WTC11 (cell line): ENCODE results near the gene TNFRSF4.

Source experiments
- ELF4 ChIP-seq: sonication (generic); formaldehyde crosslinking; IDR thresholded peaks from 2 replicates; pipeline ENCODE4 v1.8.1; 2022; ENCODE audit warnings: low read depth, mild to moderate bottlenecking, moderate library complexity, missing genetic modification reagents
- NR2C2 ChIP-seq: sonication (generic); formaldehyde crosslinking; IDR thresholded peaks from 2 replicates; pipeline ENCODE4 v1.8.0; 2022; ENCODE audit warnings: mild to moderate bottlenecking, missing genetic modification reagents
- SMAD3 ChIP-seq: sonication (generic); formaldehyde crosslinking; IDR thresholded peaks from 2 replicates; pipeline ENCODE4 v1.8.0; 2022; ENCODE audit warnings: missing genetic modification reagents, mild to moderate bottlenecking, borderline replicate concordance
- TF ChIP-seq, protein P1 (sequence below): fragments of 200-600 bp; IDR thresholded peaks from 2 replicates; pipeline ENCODE4 v1.8.0; 2022; ENCODE audit warnings: antibody characterized with exemption
- TF ChIP-seq, protein P2 (sequence below): sonication (generic); formaldehyde crosslinking; conservative IDR thresholded peaks from 2 replicates; pipeline ENCODE4 v1.8.1; 2022; ENCODE audit warnings: mild to moderate bottlenecking, missing genetic modification reagents
- TF ChIP-seq, protein P3 (sequence below): sonication (generic); formaldehyde crosslinking; IDR thresholded peaks from 2 replicates; pipeline ENCODE4 v1.8.1; 2023; ENCODE audit warnings: mild to moderate bottlenecking, missing genetic modification reagents, moderate library complexity

DNA sequence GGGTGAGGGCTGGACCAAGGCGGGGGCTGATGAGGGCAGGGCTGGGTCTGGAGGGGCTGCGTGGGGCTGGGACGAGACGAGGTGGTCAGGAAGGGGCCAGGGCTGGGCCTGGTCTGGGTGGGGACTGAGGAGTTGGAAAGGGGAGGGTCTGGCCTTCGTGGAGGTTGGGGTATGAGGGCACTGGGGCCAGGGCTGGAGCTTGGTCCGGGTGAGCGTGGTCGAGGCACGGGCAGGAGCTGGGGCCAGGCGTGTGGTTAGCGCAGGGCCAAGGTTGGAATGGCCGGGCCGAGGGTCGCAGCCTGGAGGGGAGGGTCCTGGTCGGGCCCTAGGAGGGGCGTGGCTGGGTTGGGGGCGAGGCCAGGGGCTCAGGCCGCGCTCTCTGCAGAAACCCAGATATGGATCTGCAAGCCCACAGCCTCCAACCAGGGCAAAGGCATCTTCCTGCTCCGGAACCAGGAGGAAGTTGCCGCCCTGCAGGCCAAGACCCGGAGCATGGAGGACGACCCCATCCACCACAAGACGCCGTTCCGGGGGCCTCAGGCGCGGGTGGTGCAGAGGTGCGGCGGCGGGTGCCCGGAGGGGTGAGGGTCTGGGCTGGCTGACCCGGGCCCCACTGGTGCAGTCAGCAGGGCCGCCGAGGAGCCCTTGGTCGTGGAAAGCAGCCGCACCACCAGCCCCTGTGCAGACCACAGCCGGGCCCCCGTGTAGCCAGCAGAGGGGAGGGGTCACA is 31.3 kb downstream of the TNFRSF4 start:
- TF ChIP-seq, protein P1, sequence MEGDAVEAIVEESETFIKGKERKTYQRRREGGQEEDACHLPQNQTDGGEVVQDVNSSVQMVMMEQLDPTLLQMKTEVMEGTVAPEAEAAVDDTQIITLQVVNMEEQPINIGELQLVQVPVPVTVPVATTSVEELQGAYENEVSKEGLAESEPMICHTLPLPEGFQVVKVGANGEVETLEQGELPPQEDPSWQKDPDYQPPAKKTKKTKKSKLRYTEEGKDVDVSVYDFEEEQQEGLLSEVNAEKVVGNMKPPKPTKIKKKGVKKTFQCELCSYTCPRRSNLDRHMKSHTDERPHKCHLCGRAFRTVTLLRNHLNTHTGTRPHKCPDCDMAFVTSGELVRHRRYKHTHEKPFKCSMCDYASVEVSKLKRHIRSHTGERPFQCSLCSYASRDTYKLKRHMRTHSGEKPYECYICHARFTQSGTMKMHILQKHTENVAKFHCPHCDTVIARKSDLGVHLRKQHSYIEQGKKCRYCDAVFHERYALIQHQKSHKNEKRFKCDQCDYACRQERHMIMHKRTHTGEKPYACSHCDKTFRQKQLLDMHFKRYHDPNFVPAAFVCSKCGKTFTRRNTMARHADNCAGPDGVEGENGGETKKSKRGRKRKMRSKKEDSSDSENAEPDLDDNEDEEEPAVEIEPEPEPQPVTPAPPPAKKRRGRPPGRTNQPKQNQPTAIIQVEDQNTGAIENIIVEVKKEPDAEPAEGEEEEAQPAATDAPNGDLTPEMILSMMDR = no peak
- TF ChIP-seq, protein P2, sequence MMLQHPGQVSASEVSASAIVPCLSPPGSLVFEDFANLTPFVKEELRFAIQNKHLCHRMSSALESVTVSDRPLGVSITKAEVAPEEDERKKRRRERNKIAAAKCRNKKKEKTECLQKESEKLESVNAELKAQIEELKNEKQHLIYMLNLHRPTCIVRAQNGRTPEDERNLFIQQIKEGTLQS (CRISPR knock-in tag) = no peak
- TF ChIP-seq SMAD3 (CRISPR knock-in tag) (no peak), NR2C2 (CRISPR knock-in tag) (no peak), ELF4 (no peak)
- TF ChIP-seq, protein P3, sequence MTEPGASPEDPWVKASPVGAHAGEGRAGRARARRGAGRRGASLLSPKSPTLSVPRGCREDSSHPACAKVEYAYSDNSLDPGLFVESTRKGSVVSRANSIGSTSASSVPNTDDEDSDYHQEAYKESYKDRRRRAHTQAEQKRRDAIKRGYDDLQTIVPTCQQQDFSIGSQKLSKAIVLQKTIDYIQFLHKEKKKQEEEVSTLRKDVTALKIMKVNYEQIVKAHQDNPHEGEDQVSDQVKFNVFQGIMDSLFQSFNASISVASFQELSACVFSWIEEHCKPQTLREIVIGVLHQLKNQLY = no peak
